ENCODE results near the gene VEGFD.

Gene VEGFD

DNA sequence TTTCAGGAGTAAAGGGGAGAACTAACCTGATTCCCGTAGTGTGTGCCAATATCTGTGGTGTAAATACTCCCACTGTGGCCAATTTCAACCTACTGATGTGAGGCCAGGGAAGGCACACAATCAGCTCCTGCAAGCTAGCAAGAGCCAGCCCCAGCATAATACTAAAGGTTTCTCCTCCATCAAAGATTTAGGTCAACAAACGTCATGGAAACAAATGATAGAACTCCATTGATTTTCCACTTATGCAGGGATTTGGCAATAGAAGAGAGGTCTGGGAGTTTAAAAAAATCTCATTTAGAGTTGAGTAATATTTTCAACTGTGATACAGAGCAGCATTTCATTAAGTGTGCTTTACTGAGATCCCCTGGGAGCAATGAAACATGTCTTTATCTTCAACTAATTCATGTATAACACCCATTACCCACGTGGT is 15.8 kb upstream of the VEGFD start:
- DNase-seq: no peak
- Histone ChIP-seq H3K9me2 (replicated peaks; ENCODE audit: insufficient read depth, low read length) (no peaks in the 10 kb centered on the region), H3K27ac (ENCODE audit: low read length) (no peak overlapping the region), H3K79me2 (ENCODE audit: low read length) (no peaks in the 10 kb centered on the region), H3K9ac (ENCODE audit: low read length) (no peak overlapping the region), H2AFZ (ENCODE audit: low read length) (no peak overlapping the region), H3K4me3 (ENCODE audit: low read length) (no peak overlapping the region), H3K36me3 (replicated peaks; ENCODE audit: insufficient read depth, low read length) (no peaks in the 10 kb centered on the region), H4K20me1 (ENCODE audit: insufficient read depth, low read length) (no peaks in the 10 kb centered on the region), H3F3A (ENCODE audit: insufficient read depth, low read length) (no peaks in the 10 kb centered on the region), H3K4me1 (ENCODE audit: low read length) (no peaks in the 10 kb centered on the region), H3K4me2 (ENCODE audit: low read depth, low read length) (no peak overlapping the region), H3K27me3 (replicated peaks; ENCODE audit: insufficient read depth, low read length) (no peaks in the 10 kb centered on the region), H3K9me3 (replicated peaks; ENCODE audit: insufficient read depth, low read length) (no peaks in the 10 kb centered on the region)
- TF ChIP-seq, protein P1, sequence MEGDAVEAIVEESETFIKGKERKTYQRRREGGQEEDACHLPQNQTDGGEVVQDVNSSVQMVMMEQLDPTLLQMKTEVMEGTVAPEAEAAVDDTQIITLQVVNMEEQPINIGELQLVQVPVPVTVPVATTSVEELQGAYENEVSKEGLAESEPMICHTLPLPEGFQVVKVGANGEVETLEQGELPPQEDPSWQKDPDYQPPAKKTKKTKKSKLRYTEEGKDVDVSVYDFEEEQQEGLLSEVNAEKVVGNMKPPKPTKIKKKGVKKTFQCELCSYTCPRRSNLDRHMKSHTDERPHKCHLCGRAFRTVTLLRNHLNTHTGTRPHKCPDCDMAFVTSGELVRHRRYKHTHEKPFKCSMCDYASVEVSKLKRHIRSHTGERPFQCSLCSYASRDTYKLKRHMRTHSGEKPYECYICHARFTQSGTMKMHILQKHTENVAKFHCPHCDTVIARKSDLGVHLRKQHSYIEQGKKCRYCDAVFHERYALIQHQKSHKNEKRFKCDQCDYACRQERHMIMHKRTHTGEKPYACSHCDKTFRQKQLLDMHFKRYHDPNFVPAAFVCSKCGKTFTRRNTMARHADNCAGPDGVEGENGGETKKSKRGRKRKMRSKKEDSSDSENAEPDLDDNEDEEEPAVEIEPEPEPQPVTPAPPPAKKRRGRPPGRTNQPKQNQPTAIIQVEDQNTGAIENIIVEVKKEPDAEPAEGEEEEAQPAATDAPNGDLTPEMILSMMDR (IDR thresholded peaks at IDR 0.05; ENCODE audit: low read length): no peak
- TF ChIP-seq EZH2phosphoT487 (IDR thresholded peaks at IDR 0.05; ENCODE audit: low read length) (no peak), EZH2 (optimal IDR thresholded peaks at IDR 0.05; ENCODE audit: low read depth, low read length) (no peak)

DNA sequence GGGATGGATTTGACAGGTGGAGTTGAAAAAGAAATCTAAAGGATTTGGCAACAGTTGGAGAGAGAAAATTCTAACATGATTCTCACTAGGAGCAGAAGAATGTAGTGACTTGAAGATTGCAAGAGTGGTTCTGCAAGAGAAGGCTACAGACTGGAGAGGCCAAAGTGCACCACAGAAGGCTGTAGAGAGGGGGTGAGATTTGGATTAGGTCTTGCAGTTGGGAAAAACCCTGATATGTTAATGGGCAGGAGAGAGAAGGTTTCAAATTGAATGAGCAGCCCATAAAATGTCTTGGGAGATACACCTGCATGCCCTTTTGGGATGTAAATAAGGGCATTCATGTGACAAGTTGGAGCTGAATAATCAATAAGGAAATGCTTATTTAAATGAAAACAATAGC is 14.7 kb upstream of the VEGFD start:
- Histone ChIP-seq H3K4me3 (ENCODE audit: low read length) (no peak overlapping the region), H3K4me2 (ENCODE audit: low read depth, low read length) (no peak overlapping the region), H3K27ac (ENCODE audit: low read length) (no peak overlapping the region), H4K20me1 (ENCODE audit: insufficient read depth, low read length) (no peaks in the 10 kb centered on the region), H3K4me1 (ENCODE audit: low read length) (no peaks in the 10 kb centered on the region), H3K36me3 (replicated peaks; ENCODE audit: insufficient read depth, low read length) (no peaks in the 10 kb centered on the region), H3K9me3 (replicated peaks; ENCODE audit: insufficient read depth, low read length) (no peaks in the 10 kb centered on the region), H3K79me2 (ENCODE audit: low read length) (no peaks in the 10 kb centered on the region), H3F3A (ENCODE audit: insufficient read depth, low read length) (no peaks in the 10 kb centered on the region), H3K27me3 (replicated peaks; ENCODE audit: insufficient read depth, low read length) (no peaks in the 10 kb centered on the region), H2AFZ (ENCODE audit: low read length) (no peak overlapping the region), H3K9ac (ENCODE audit: low read length) (no peak overlapping the region), H3K9me2 (replicated peaks; ENCODE audit: insufficient read depth, low read length) (no peaks in the 10 kb centered on the region)
- DNase-seq: no peak
- TF ChIP-seq EZH2 (optimal IDR thresholded peaks at IDR 0.05; ENCODE audit: low read depth, low read length) (no peak), EZH2phosphoT487 (IDR thresholded peaks at IDR 0.05; ENCODE audit: low read length) (no peak)
- TF ChIP-seq, protein P1 (IDR thresholded peaks at IDR 0.05; ENCODE audit: low read length): no peak

DNA sequence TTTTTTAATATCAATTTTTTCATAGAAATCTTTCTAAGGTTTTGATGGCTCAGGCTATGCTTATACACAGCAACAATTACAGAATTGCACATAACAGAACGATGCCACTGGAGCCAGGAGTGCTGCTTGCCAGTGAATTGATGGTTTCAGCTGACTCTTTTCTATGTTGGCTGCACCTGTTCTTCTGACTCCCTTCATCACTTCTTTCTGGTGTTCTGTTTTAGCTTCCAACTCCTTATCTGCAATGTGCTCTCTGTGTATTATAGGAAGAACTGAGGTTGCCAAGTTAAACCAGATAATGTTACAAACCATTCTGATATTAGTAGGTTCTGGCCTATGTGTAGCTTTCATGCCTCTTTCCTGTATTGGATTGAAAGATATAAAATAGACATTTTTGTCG is 11.6 kb upstream of the VEGFD start:
- no peak for DNase-seq
- Histone ChIP-seq H3K4me2 (ENCODE audit: low read depth, low read length) (no peak overlapping the region), H4K20me1 (ENCODE audit: insufficient read depth, low read length) (no peaks in the 10 kb centered on the region), H3K27ac (ENCODE audit: low read length) (no peak overlapping the region), H2AFZ (ENCODE audit: low read length) (no peak overlapping the region), H3K9ac (ENCODE audit: low read length) (no peak overlapping the region), H3K36me3 (replicated peaks; ENCODE audit: insufficient read depth, low read length) (no peaks in the 10 kb centered on the region), H3K4me1 (ENCODE audit: low read length) (no peaks in the 10 kb centered on the region), H3K9me2 (replicated peaks; ENCODE audit: insufficient read depth, low read length) (no peaks in the 10 kb centered on the region), H3K27me3 (replicated peaks; ENCODE audit: insufficient read depth, low read length) (no peaks in the 10 kb centered on the region), H3K4me3 (ENCODE audit: low read length) (no peak overlapping the region), H3K79me2 (ENCODE audit: low read length) (no peaks in the 10 kb centered on the region), H3K9me3 (replicated peaks; ENCODE audit: insufficient read depth, low read length) (no peaks in the 10 kb centered on the region), H3F3A (ENCODE audit: insufficient read depth, low read length) (no peaks in the 10 kb centered on the region)
- TF ChIP-seq, protein P1 (IDR thresholded peaks at IDR 0.05; ENCODE audit: low read length): no peak
- TF ChIP-seq EZH2phosphoT487 (IDR thresholded peaks at IDR 0.05; ENCODE audit: low read length) (no peak), EZH2 (optimal IDR thresholded peaks at IDR 0.05; ENCODE audit: low read depth, low read length) (no peak)
